Measurements from ENCODE around the gene FOLR1.

FOLR1 gene

DNA sequence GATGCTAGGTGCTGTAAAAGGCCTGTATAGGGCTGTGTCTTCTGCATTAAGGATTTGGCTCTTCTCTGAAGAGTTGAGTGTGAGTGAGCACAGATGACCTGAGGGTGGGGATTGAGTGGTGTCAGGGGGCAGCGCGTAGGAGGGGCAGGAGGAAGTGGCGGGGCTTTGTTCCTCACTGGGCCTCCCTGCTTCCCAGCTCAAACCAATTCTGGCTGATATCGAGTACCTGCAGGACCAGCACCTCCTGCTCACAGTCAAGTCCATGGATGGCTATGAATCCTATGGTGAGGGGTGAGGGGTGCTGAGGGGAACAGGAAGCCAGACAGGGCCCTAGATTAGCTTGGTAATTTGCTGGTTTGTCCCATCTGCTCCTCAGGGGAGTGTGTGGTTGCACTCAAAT, 43.0 kb downstream of the FOLR1 start:
- H3K9ac ChIP-seq (ENCODE audit: low read depth in 1 of 2, low read length in 2 of 2): no peak overlapping the region
- peaks cover 18 to 19% of the 10 kb centered on the region in 2 donors for H3K4me1 ChIP-seq (ENCODE audit: control insufficient read depth in 1 of 2, insufficient read depth in 2 of 2, low read length in 2 of 2)
- H3K36me3 ChIP-seq (ENCODE audit: control insufficient read depth in 1 of 2, insufficient read depth in 2 of 2, low read length in 2 of 2): peaks cover 43 to 77% of the 10 kb centered on the region in 2 donors
- H3K9me3 ChIP-seq (ENCODE audit: control insufficient read depth in 1 of 2, low read length in 2 of 2): no peaks in the 10 kb centered on the region
- no peak overlapping the region for H3K4me3 ChIP-seq (ENCODE audit: low read depth in 1 of 2, low read length in 2 of 2)
- H3K27me3 ChIP-seq (ENCODE audit: control insufficient read depth in 1 of 2, insufficient read depth in 2 of 2, low read length in 2 of 2): peaks cover 3 to 6% of the 10 kb centered on the region in 2 donors
- no peak overlapping the region for H3K27ac ChIP-seq (ENCODE audit: low read depth, low read length)

GRCh38 chr11:72235351-72236057, 43.6 kb downstream of the FOLR1 start:
- peaks cover 37 to 71% of the 10 kb centered on the region in 2 donors for H3K36me3 ChIP-seq (ENCODE audit: control insufficient read depth in 1 of 2, insufficient read depth in 2 of 2, low read length in 2 of 2)
- peaks cover 19 to 23% of the 10 kb centered on the region in 2 donors for H3K4me1 ChIP-seq (ENCODE audit: control insufficient read depth in 1 of 2, insufficient read depth in 2 of 2, low read length in 2 of 2)
- no peak overlapping the region for H3K4me3 ChIP-seq (ENCODE audit: low read depth in 1 of 2, low read length in 2 of 2)
- peaks cover 6 to 10% of the 10 kb centered on the region in 2 donors for H3K27me3 ChIP-seq (ENCODE audit: control insufficient read depth in 1 of 2, insufficient read depth in 2 of 2, low read length in 2 of 2)
- no peak overlapping the region for H3K27ac ChIP-seq (ENCODE audit: low read depth, low read length)
- H3K9ac ChIP-seq (ENCODE audit: low read depth in 1 of 2, low read length in 2 of 2): no peak overlapping the region
- H3K9me3 ChIP-seq (ENCODE audit: control insufficient read depth in 1 of 2, low read length in 2 of 2): no peaks in the 10 kb centered on the region

GRCh38 chr11:72236083-72236697, 44.2 kb downstream of the FOLR1 start:
- Histone ChIP-seq H3K9ac (ENCODE audit: low read depth in 1 of 2, low read length in 2 of 2) (no peak overlapping the region), H3K4me1 (ENCODE audit: control insufficient read depth in 1 of 2, insufficient read depth in 2 of 2, low read length in 2 of 2) (peaks cover 23 to 28% of the 10 kb centered on the region in 2 donors)

DNA sequence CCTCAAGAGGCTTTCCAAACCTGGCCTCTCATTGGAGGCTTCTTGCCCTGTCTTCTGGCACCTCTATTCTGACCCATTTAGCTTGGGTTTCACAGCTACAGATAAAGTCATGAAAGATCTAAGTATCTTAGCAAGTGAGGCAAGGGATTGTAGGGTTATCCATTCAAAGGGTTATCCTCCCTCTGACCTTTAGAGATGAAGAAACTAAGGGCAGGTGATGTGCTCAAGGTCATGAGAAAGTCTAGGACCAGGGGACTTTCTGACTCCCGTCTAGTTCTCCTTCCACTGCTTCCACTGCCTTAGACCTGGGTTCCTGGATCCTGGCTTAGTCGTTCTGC, 44.8 kb downstream of the FOLR1 start:
- H3K36me3 ChIP-seq (ENCODE audit: control insufficient read depth in 1 of 2, insufficient read depth in 2 of 2, low read length in 2 of 2): peaks cover 27 to 59% of the 10 kb centered on the region in 2 donors
- peaks cover 23 to 28% of the 10 kb centered on the region in 2 donors for H3K4me1 ChIP-seq (ENCODE audit: control insufficient read depth in 1 of 2, insufficient read depth in 2 of 2, low read length in 2 of 2)
- H3K27me3 ChIP-seq (ENCODE audit: control insufficient read depth in 1 of 2, insufficient read depth in 2 of 2, low read length in 2 of 2): peaks cover 12 to 19% of the 10 kb centered on the region in 2 donors
- no peak overlapping the region for H3K4me3 ChIP-seq (ENCODE audit: low read depth in 1 of 2, low read length in 2 of 2)
- H3K9ac ChIP-seq (ENCODE audit: low read depth in 1 of 2, low read length in 2 of 2): no peak overlapping the region
- no peaks in the 10 kb centered on the region for H3K9me3 ChIP-seq (ENCODE audit: control insufficient read depth in 1 of 2, low read length in 2 of 2)
- no peak overlapping the region for H3K27ac ChIP-seq (ENCODE audit: low read depth, low read length)

More at GRCh38 chr11:72236083-72236697, 44.2 kb downstream of the FOLR1 start:
- H3K36me3 ChIP-seq (ENCODE audit: control insufficient read depth in 1 of 2, insufficient read depth in 2 of 2, low read length in 2 of 2): peaks cover 32 to 64% of the 10 kb centered on the region in 2 donors
- H3K9me3 ChIP-seq (ENCODE audit: control insufficient read depth in 1 of 2, low read length in 2 of 2): no peaks in the 10 kb centered on the region
- peaks cover 12 to 15% of the 10 kb centered on the region in 2 donors for H3K27me3 ChIP-seq (ENCODE audit: control insufficient read depth in 1 of 2, insufficient read depth in 2 of 2, low read length in 2 of 2)
- H3K4me3 ChIP-seq (ENCODE audit: low read depth in 1 of 2, low read length in 2 of 2): no peak overlapping the region
- H3K27ac ChIP-seq (ENCODE audit: low read depth, low read length): no peak overlapping the region

DNA sequence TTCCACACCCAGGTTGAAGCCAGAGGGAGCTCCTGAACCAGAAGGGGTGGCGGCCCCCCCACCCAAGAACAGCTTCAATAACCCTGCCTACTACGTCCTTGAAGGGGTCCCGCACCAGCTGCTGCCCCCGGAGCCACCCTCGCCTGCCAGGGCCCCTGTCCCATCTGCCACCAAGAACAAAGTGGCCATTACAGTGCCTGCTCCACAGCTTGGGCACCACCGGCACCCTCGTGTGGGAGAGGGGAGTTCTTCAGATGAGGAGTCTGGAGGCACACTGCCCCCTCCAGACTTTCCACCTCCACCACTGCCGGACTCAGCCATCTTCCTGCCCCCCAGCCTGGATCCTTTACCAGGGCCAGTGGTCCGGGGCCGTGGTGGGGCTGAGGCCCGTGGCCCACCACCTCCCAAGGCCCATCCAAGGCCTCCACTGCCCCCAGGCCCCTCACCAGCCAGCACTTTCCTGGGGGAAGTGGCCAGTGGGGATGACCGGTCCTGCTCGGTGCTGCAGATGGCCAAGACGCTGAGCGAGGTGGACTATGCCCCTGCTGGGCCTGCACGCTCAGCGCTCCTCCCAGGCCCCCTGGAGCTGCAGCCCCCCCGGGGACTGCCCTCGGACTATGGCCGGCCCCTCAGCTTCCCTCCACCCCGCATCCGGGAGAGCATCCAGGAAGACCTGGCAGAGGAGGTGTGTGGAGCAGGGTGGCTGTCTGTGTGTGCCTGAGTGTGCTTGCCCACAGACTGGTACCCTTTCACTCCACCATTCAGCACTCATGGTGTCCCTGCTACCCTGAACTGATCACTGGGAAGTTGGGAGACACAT, 45.4 kb downstream of the FOLR1 start:
- peaks cover 12 to 25% of the 10 kb centered on the region in 2 donors for H3K27me3 ChIP-seq (ENCODE audit: control insufficient read depth in 1 of 2, insufficient read depth in 2 of 2, low read length in 2 of 2)
- no peaks in the 10 kb centered on the region for H3K9me3 ChIP-seq (ENCODE audit: control insufficient read depth in 1 of 2, low read length in 2 of 2)
- H3K9ac ChIP-seq (ENCODE audit: low read depth in 1 of 2, low read length in 2 of 2): no peak overlapping the region
- no peak overlapping the region for H3K4me3 ChIP-seq (ENCODE audit: low read depth in 1 of 2, low read length in 2 of 2)
- no peak overlapping the region for H3K27ac ChIP-seq (ENCODE audit: low read depth, low read length)
- peaks cover 25 to 53% of the 10 kb centered on the region in 2 donors for H3K36me3 ChIP-seq (ENCODE audit: control insufficient read depth in 1 of 2, insufficient read depth in 2 of 2, low read length in 2 of 2)
- H3K4me1 ChIP-seq (ENCODE audit: control insufficient read depth in 1 of 2, insufficient read depth in 2 of 2, low read length in 2 of 2): peaks cover 23 to 28% of the 10 kb centered on the region in 2 donors

DNA sequence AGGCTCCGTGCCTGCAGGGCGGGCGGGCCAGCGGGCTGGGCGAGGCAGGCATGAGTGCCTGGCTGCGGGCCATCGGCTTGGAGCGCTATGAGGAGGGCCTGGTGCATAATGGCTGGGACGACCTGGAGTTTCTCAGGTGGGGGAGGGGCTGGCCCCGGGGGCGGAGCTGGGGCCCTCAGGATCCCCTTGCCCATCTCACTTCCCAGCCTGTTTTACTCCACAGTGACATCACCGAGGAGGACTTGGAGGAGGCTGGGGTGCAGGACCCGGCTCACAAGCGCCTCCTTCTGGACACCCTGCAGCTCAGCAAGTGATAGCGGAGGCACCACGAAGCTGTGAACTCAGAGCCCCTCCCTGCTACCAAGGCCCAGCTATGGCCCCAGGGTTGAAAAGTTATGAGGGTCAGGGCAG, 46.1 kb downstream of the FOLR1 start:
- peaks cover 18 to 46% of the 10 kb centered on the region in 2 donors for H3K36me3 ChIP-seq (ENCODE audit: control insufficient read depth in 1 of 2, insufficient read depth in 2 of 2, low read length in 2 of 2)
- no peaks in the 10 kb centered on the region for H3K9me3 ChIP-seq (ENCODE audit: control insufficient read depth in 1 of 2, low read length in 2 of 2)
- no peak overlapping the region for H3K27ac ChIP-seq (ENCODE audit: low read depth, low read length)
- H3K27me3 ChIP-seq (ENCODE audit: control insufficient read depth in 1 of 2, insufficient read depth in 2 of 2, low read length in 2 of 2): peaks cover 15 to 30% of the 10 kb centered on the region in 2 donors
- no peak overlapping the region for H3K4me3 ChIP-seq (ENCODE audit: low read depth in 1 of 2, low read length in 2 of 2)
- H3K4me1 ChIP-seq (ENCODE audit: control insufficient read depth in 1 of 2, insufficient read depth in 2 of 2, low read length in 2 of 2): peaks cover 23 to 28% of the 10 kb centered on the region in 2 donors
- H3K9ac ChIP-seq (ENCODE audit: low read depth in 1 of 2, low read length in 2 of 2): no peak overlapping the region

DNA sequence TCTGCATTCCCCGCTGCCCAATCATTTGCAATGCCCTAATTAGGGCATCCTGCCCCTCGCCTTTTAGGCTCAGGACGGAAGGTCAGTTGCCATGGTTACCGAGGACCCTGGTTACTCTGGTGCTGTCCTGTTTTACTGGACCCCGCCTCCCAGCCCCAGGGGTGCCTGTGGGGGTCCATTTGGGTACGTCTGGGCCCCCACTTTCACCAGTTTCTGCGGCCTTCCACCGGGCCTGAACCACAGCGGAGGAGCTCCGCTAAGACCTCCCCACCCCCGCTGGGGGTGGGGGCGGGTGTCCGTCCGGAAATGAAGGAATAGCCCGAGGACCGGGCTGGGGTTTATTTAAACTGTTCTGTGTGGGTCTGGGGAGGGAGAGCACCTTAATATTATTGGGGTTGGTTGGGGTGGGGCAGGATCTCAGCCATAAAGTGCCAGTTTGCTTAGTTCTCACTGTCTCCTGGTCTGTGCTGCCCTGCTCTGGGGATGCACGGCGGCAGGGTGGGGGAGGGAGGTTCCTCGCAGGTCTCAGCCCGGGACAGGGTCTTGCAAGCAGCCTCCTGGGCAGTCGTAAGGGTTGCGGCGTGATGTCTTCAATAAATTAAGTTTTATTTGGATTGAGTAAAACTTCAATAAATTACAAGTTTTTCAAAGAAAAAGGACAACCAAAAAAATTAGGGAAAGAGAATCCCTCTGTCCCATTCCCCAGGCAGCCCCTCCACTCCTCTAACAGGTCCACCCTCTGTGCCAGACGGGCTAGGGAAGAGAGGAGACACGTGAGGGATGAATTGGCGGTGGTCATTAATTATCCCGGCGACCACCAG, 46.8 kb downstream of the FOLR1 start:
- Histone ChIP-seq H3K9me3 (ENCODE audit: control insufficient read depth in 1 of 2, low read length in 2 of 2) (no peaks in the 10 kb centered on the region), H3K36me3 (ENCODE audit: control insufficient read depth in 1 of 2, insufficient read depth in 2 of 2, low read length in 2 of 2) (peaks cover 14 to 39% of the 10 kb centered on the region in 2 donors), H3K4me3 (ENCODE audit: low read depth in 1 of 2, low read length in 2 of 2) (peak overlapping the region in 1 of 2 donors; percentile 45), H3K27ac (ENCODE audit: low read depth, low read length) (no peak overlapping the region), H3K9ac (ENCODE audit: low read depth in 1 of 2, low read length in 2 of 2) (no peak overlapping the region), H3K4me1 (ENCODE audit: control insufficient read depth in 1 of 2, insufficient read depth in 2 of 2, low read length in 2 of 2) (peaks cover 23 to 28% of the 10 kb centered on the region in 2 donors), H3K27me3 (ENCODE audit: control insufficient read depth in 1 of 2, insufficient read depth in 2 of 2, low read length in 2 of 2) (peaks cover 21 to 36% of the 10 kb centered on the region in 2 donors)

- Histone ChIP-seq H3K9me3 (ENCODE audit: control insufficient read depth in 1 of 2, low read length in 2 of 2) (no peaks in the 10 kb centered on the region), H3K9ac (ENCODE audit: low read depth in 1 of 2, low read length in 2 of 2) (no peak overlapping the region), H3K36me3 (ENCODE audit: control insufficient read depth in 1 of 2, insufficient read depth in 2 of 2, low read length in 2 of 2) (peaks cover 14 to 32% of the 10 kb centered on the region in 2 donors), H3K4me3 (ENCODE audit: low read depth in 1 of 2, low read length in 2 of 2) (peak overlapping the region; percentile 45 to 52), H3K27me3 (ENCODE audit: control insufficient read depth in 1 of 2, insufficient read depth in 2 of 2, low read length in 2 of 2) (peaks cover 23 to 40% of the 10 kb centered on the region in 2 donors), H3K27ac (ENCODE audit: low read depth, low read length) (no peak overlapping the region), H3K4me1 (ENCODE audit: control insufficient read depth in 1 of 2, insufficient read depth in 2 of 2, low read length in 2 of 2) (peaks cover 23 to 28% of the 10 kb centered on the region in 2 donors)
Observed at GRCh38 chr11:72239313-72239848, 47.4 kb downstream of the FOLR1 start.

DNA sequence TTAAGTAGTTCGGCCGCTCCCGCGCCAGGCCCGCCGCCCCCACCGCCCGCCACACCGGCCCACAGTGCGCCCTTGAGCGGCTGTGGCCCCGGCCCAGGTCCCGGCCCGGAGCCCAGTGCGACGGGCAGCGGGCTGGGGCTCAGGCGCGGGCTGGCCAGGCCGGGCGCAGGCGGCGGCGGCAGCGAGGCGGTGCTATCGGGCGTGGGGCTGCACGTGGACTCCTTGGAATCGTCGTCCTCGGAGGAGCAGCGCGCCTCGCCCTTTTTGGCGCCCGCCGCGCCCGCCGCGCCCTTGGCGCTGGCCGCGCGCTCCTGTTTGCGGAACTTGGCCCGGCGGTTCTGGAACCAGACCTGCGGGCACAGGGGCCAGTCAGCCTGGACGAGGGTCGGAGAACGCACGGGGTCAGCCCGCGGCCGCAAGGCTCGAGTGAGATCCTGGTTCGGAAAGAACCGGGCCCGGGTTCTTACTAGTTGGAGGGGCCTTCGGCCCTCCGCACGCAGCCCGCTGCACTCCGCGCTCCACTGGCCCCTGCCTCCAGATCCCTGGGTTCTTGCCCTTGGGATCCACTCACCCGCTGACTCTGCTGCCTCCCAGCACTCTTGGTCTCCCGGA, 48.0 kb downstream of the FOLR1 start:
- H3K4me1 ChIP-seq (ENCODE audit: control insufficient read depth in 1 of 2, insufficient read depth in 2 of 2, low read length in 2 of 2): peaks cover 23 to 28% of the 10 kb centered on the region in 2 donors
- H3K9me3 ChIP-seq (ENCODE audit: control insufficient read depth in 1 of 2, low read length in 2 of 2): no peaks in the 10 kb centered on the region
- no peak overlapping the region for H3K9ac ChIP-seq (ENCODE audit: low read depth in 1 of 2, low read length in 2 of 2)
- no peak overlapping the region for H3K27ac ChIP-seq (ENCODE audit: low read depth, low read length)
- peaks cover 12 to 26% of the 10 kb centered on the region in 2 donors for H3K36me3 ChIP-seq (ENCODE audit: control insufficient read depth in 1 of 2, insufficient read depth in 2 of 2, low read length in 2 of 2)
- H3K27me3 ChIP-seq (ENCODE audit: control insufficient read depth in 1 of 2, insufficient read depth in 2 of 2, low read length in 2 of 2): peaks cover 29 to 45% of the 10 kb centered on the region in 2 donors
- H3K4me3 ChIP-seq (ENCODE audit: low read depth in 1 of 2, low read length in 2 of 2): peak overlapping the region; percentile 40 to 48
